GM06990 (cell line): Measurements from ENCODE around the gene CCSER1.
"Not testable (repeated sequence)": the region's sequence is repeated elsewhere in the genome, so short reads cannot be mapped to it uniquely, and the experiment has no call there.

ENCODE experiments used
- DNase-seq: peaks from one replicate; pipeline ENCODE4 v3.0.0-alpha.2; 2011; ENCODE audit not compliant: insufficient read length; ENCODE audit errors: extremely low read depth
- H3K27me3 ChIP-seq: replicated peaks from 2 replicates; pipeline ENCODE4 v1.6.0; 2011; ENCODE audit warnings: low read length; ENCODE audit not compliant: control insufficient read depth, insufficient read depth
- H3K36me3 ChIP-seq: 2 replicates; pipeline ENCODE4 v1.5.1; 2011; ENCODE audit warnings: low read length; ENCODE audit not compliant: control insufficient read depth, insufficient read depth
- H3K4me3 ChIP-seq: replicated peaks from 2 replicates; pipeline ENCODE4 v1.5.1; 2011; ENCODE audit warnings: low read depth, mild to moderate bottlenecking, control low read depth, low read length
- CTCF ChIP-seq: IDR thresholded peaks from 2 replicates; pipeline ENCODE4 v1.5.1; 2011; ENCODE audit warnings: low read length, control low read depth, mild to moderate bottlenecking, inconsistent platforms; ENCODE audit not compliant: insufficient read depth, poor library complexity, severe bottlenecking

The CCSER1 gene

GRCh38 chr4:90906239-90906638, 779.0 kb downstream of the CCSER1 start:
- Histone ChIP-seq H3K36me3 (no peaks in the 10 kb centered on the region), H3K4me3 (no peak overlapping the region), H3K27me3 (no peaks in the 10 kb centered on the region)
- no peak for TF ChIP-seq CTCF
- DNase-seq = no peak

GRCh38 chr4:90911724-90912434, 784.7 kb downstream of the CCSER1 start:
- H3K36me3 ChIP-seq, H3K27me3 ChIP-seq, DNase-seq, H3K4me3 ChIP-seq: not testable (repeated sequence)

GRCh38 chr4:90922174-90922573, 795.0 kb downstream of the CCSER1 start:
- no peak for DNase-seq
- no peaks in the 10 kb centered on the region for H3K36me3 ChIP-seq
- H3K27me3 ChIP-seq = no peaks in the 10 kb centered on the region
- TF ChIP-seq CTCF = no peak
- no peak overlapping the region for H3K4me3 ChIP-seq

- no peaks in the 10 kb centered on the region for H3K36me3 ChIP-seq
- H3K4me3 ChIP-seq = no peak overlapping the region
- no peaks in the 10 kb centered on the region for H3K27me3 ChIP-seq
- no peak for DNase-seq
- no peak for TF ChIP-seq CTCF
Observed at GRCh38 chr4:90926957-90927356, 799.8 kb downstream of the CCSER1 start.

GRCh38 chr4:90943311-90943710, 816.1 kb downstream of the CCSER1 start:
- DNase-seq = no peak
- H3K27me3 ChIP-seq = no peaks in the 10 kb centered on the region
- H3K36me3 ChIP-seq = no peaks in the 10 kb centered on the region
- H3K4me3 ChIP-seq = no peak overlapping the region
- TF ChIP-seq CTCF = no peak

GRCh38 chr4:90946945-90947344, 819.8 kb downstream of the CCSER1 start:
- Histone ChIP-seq H3K27me3 (no peaks in the 10 kb centered on the region), H3K4me3 (no peak overlapping the region), H3K36me3 (no peaks in the 10 kb centered on the region)
- no peak for TF ChIP-seq CTCF
- DNase-seq = no peak
